RWPE2 (cell line): ENCODE data around the gene ZSCAN5B.

Experiments
- ATAC-seq: fragments of 200-7000 bp; cut with Tn5 transposase; 3 replicates; pipeline ENCODE4 v1.9.1; 2021; ENCODE audit warnings: low read depth
- DNase-seq: peaks from one replicate; pipeline ENCODE4 v3.0.0-alpha.2; 2020; ENCODE audit warnings: low spot score
- H3K27ac ChIP-seq: fragments of 450-650 bp; 2 replicates; pipeline ENCODE4 v1.5.1; 2017; ENCODE audit warnings: mild to moderate bottlenecking; ENCODE audit not compliant: poor library complexity, severe bottlenecking
- H3K27me3 ChIP-seq: fragments of 250-450 bp; sonication (Bioruptor Pico); 2 replicates; pipeline ENCODE4 v1.5.1; 2021; ENCODE audit warnings: mild to moderate bottlenecking, moderate library complexity; ENCODE audit not compliant: insufficient read depth, poor library complexity, severe bottlenecking
- H3K36me3 ChIP-seq: fragments of 250-450 bp; sonication (Bioruptor Pico); 2 replicates; pipeline ENCODE4 v1.5.1; 2020; ENCODE audit warnings: low read depth, mild to moderate bottlenecking, moderate library complexity
- H3K4me1 ChIP-seq: fragments of 250-450 bp; sonication (Bioruptor Pico); 2 replicates; pipeline ENCODE4 v1.5.1; 2021; ENCODE audit warnings: mild to moderate bottlenecking, moderate library complexity; ENCODE audit not compliant: insufficient read depth, poor library complexity, severe bottlenecking
- H3K4me3 ChIP-seq: fragments of 250-450 bp; sonication (Bioruptor Pico); 2 replicates; pipeline ENCODE4 v1.5.1; 2021; ENCODE audit warnings: mild to moderate bottlenecking, moderate library complexity; ENCODE audit not compliant: severe bottlenecking
- H3K9me3 ChIP-seq: fragments of 250-450 bp; sonication (Bioruptor Pico); 2 replicates; pipeline ENCODE4 v1.5.1; 2021; ENCODE audit warnings: mild to moderate bottlenecking, moderate library complexity; ENCODE audit not compliant: severe bottlenecking
- CTCF ChIP-seq: fragments of 450-650 bp; IDR thresholded peaks from one replicate; pipeline ENCODE4 v1.5.1; 2017; ENCODE audit warnings: mild to moderate bottlenecking, moderate library complexity; ENCODE audit not compliant: poor library complexity, severe bottlenecking

The ZSCAN5B gene

DNA sequence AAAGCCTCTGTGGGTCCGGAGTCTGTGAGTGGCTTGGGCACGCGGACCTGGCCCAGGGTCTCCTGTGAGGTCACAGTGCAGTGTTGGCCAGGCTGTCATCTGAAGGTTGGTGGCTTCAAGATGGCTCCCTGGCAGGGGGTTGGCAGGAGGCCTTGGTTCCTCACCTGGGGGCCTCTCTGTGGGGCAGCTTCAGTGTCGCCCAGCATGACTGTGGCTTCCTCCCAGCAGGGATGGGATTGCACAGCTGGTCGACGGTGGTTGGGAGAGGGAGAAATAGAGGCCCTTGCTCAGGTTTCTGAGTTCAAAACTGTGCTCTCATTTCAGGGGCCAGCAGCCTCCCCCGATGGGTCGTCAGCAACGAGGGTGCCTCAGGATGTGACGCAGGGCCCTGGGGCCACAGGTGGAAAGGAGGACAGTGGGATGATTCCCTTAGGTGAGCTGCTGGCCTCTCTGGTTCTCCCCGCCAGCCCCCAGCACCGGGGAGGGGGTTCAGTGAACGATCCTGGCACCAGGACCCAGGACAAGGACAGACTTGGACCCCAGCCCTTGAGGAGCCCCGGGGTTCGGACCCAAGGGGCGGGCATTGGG, 39.3 kb downstream of the ZSCAN5B start:
- no peak for TF ChIP-seq CTCF
- no peaks in the 10 kb centered on the region for H3K36me3 ChIP-seq
- H3K4me3 ChIP-seq = no peak overlapping the region
- no peak overlapping the region for H3K27ac ChIP-seq
- H3K9me3 ChIP-seq = no peaks in the 10 kb centered on the region
- no peaks in the 10 kb centered on the region for H3K27me3 ChIP-seq
- H3K4me1 ChIP-seq = no peaks in the 10 kb centered on the region
- ATAC-seq (no peak), DNase-seq (no peak)

DNA sequence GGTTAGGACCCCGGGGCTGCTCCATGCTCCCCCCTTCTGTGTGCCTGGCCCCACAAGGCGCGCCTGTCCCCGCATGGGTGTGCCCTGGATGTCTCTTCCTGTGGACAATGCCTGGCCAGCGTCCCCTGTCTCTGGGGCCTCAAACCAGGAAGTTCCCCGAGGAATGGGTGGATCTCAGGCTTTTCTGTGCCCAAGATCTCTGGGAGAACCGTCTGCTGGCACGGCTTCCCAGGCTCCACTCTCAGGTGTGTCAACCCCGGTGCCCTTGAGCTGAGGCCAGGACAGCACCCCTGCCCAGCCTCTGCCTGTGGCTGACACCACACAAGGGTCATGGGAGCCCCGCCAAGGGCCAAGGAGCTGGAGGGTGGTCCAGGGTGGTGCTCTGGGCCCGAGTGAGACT, 40.8 kb downstream of the ZSCAN5B start:
- ATAC-seq (no peak), DNase-seq (no peak)
- Histone ChIP-seq H3K4me3 (no peak overlapping the region), H3K27me3 (no peaks in the 10 kb centered on the region), H3K4me1 (no peaks in the 10 kb centered on the region), H3K9me3 (no peaks in the 10 kb centered on the region), H3K36me3 (no peaks in the 10 kb centered on the region), H3K27ac (no peak overlapping the region)
- no peak for TF ChIP-seq CTCF

- Histone ChIP-seq H3K27me3 (no peaks in the 10 kb centered on the region), H3K36me3 (no peaks in the 10 kb centered on the region; the same call in 1 of the 2 replicates), H3K4me3 (no peak overlapping the region), H3K4me1 (no peaks in the 10 kb centered on the region), H3K27ac (no peak overlapping the region), H3K9me3 (no peaks in the 10 kb centered on the region)
- peak; percentile 23 for TF ChIP-seq CTCF
- no peak for DNase-seq
- ATAC-seq = no peak
Observed at GRCh38 chr19:56155124-56155687, 42.4 kb downstream of the ZSCAN5B start.

DNA sequence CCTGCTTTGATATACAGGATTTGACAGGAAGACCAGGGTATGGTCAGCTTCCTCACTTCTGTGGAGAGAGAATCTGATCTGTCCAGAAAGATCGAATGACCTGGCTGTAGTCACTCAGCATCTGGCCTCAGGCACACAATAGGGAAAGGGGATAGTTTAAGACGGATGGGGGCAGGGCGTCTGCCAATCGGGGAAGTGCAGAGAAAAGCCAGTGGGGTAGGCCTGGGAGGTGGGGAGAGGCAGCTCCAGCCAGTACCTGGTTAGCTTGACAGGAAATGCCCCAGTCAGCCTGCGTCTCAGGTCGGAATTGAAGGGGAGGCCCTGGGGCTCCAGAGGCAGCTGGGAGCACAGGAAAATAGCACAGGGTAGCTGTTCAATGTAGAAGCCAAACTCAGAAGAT, 44.1 kb downstream of the ZSCAN5B start:
- TF ChIP-seq CTCF = no peak
- no peaks in the 10 kb centered on the region for H3K4me1 ChIP-seq

DNA sequence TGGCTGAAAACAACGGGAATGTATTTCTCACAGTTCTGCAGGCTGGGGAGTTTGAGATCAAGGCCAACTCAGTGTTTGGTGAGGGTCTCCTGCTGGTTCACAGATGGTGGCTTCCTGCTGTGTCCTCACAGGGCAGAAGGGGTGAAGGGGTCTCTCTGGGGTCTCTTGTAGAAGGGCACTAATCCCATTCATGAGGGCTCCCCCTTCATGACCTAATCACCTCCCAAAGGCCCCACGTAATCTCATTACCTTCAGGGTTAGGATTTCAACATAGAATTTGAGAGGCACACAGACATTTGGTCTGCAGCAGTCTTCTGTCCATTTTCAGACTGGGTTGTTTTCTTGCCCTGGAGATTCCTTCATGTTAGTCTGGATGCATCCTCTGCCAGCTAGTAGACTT, 44.9 kb downstream of the ZSCAN5B start:
- Histone ChIP-seq H3K4me1 (no peaks in the 10 kb centered on the region), H3K27ac (no peak overlapping the region), H3K27me3 (no peaks in the 10 kb centered on the region), H3K4me3 (no peak overlapping the region), H3K9me3 (no peaks in the 10 kb centered on the region), H3K36me3 (peaks cover 12% of the 10 kb centered on the region)
- DNase-seq (no peak), ATAC-seq (no peak)
- TF ChIP-seq CTCF = no peak

More for the DNA sequence above, 44.1 kb downstream of the ZSCAN5B start:
- H3K27ac ChIP-seq = no peak overlapping the region
- ATAC-seq (no peak), DNase-seq (no peak)
- H3K4me3 ChIP-seq = no peak overlapping the region
- H3K27me3 ChIP-seq = no peaks in the 10 kb centered on the region
- H3K36me3 ChIP-seq = peaks cover 8% of the 10 kb centered on the region
- H3K9me3 ChIP-seq = no peaks in the 10 kb centered on the region
